Esophagus squamous epithelium (tissue), 4 donors: ENCODE data around the gene TNFRSF4.

ENCODE experiments used
- CTCF ChIP-seq, 6 experiments: fragments of 450-650 bp in 4 of 6; fragments of 200-600 bp in 2 of 6; sonication (generic) in 2 of 6; IDR thresholded peaks; one replicate each; pipeline ENCODE4 v1.5.1; 2016 to 2019; ENCODE audit warnings: antibody characterized with exemption in 6 of 6, mild to moderate bottlenecking in 4 of 6, moderate library complexity in 4 of 6
- POLR2A ChIP-seq, 4 donors: fragments of 450-650 bp; IDR thresholded peaks; one replicate each; pipeline ENCODE4 v1.6.1; 2017; ENCODE audit warnings: antibody characterized with exemption in 4 of 4, mild to moderate bottlenecking in 4 of 4, moderate library complexity in 3 of 4

- TF ChIP-seq CTCF (IDR thresholded peaks at IDR 0.05) = no peak
- no peak for TF ChIP-seq POLR2A (IDR thresholded peaks at IDR 0.05)
Observed at GRCh38 chr1:1176931-1177330, 37.0 kb downstream of the TNFRSF4 start.
